ENCODE measurements around the gene DBX2.
"Not testable (repeated sequence)": the region's sequence is repeated elsewhere in the genome, so short reads cannot be mapped to it uniquely, and the experiment has no call there.

Gene DBX2

DNA sequence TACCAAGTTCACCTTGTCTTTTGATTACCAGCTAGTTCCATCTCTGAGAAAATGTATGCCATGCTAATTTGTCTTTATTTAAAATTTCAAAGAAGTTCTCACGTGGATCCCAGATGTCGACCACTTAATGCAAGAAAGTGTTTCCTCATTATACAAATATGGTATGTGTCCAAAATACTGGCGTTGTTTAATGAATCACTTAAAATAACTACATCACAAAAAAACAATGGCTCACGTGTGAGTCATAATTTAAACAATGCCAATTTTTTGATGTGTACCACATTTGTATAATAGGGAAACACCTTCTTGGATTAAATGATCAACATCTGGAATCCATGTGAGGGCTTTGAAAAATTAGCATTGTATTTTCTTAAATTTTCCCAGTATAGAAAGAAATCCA is 40.8 kb downstream of the DBX2 start:
- TF ChIP-seq, protein P1, sequence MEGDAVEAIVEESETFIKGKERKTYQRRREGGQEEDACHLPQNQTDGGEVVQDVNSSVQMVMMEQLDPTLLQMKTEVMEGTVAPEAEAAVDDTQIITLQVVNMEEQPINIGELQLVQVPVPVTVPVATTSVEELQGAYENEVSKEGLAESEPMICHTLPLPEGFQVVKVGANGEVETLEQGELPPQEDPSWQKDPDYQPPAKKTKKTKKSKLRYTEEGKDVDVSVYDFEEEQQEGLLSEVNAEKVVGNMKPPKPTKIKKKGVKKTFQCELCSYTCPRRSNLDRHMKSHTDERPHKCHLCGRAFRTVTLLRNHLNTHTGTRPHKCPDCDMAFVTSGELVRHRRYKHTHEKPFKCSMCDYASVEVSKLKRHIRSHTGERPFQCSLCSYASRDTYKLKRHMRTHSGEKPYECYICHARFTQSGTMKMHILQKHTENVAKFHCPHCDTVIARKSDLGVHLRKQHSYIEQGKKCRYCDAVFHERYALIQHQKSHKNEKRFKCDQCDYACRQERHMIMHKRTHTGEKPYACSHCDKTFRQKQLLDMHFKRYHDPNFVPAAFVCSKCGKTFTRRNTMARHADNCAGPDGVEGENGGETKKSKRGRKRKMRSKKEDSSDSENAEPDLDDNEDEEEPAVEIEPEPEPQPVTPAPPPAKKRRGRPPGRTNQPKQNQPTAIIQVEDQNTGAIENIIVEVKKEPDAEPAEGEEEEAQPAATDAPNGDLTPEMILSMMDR (IDR thresholded peaks at IDR 0.05; ENCODE audit: low read depth, low read length): no peak
- no peak for DNase-seq (ENCODE audit: extremely low read depth, low read depth)

DNA sequence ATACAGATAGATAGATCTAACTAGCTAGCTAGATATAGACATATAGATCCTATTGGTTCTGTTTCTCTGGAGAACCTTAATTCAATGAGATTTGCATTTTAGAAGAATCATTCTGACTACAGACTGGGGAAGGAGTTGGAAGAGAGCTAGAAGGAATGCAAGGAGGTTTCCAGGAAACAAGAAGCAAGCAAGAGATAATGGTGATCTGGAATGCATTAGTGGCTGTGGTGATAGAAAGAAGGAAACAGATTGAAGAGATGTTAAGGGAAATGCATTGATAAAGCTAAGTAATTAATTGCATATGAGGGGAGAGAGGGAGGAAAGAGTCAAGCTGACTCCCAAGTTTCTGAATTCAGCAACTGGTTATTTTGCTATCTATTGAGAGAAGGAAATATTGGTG is 42.7 kb downstream of the DBX2 start:
- TF ChIP-seq, protein P1 (IDR thresholded peaks at IDR 0.05; ENCODE audit: low read depth, low read length): no peak
- no peak for DNase-seq (ENCODE audit: extremely low read depth, low read depth)

DNA sequence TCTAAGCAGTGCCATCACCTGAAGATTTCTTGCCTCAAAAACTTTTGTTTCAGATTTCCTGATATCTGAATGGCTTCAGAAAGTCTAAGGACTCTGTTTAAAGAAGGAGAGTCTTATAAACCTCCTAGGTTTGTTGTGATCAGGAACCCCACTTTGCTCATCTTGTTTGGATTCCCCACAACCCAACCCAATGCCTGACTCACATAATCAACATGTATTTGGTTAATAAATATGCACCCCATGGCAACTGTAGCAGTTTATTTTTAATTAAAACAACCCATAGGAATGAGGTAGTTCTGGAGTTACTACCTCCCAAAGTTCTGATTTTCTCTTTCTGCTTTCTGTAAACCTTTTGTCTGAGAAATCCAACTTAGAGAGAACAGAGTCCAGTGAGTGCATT is 51.5 kb downstream of the DBX2 start:
- no peak for DNase-seq (ENCODE audit: extremely low read depth, low read depth)
- TF ChIP-seq, protein P1 (IDR thresholded peaks at IDR 0.05; ENCODE audit: low read depth, low read length): no peak

DNA sequence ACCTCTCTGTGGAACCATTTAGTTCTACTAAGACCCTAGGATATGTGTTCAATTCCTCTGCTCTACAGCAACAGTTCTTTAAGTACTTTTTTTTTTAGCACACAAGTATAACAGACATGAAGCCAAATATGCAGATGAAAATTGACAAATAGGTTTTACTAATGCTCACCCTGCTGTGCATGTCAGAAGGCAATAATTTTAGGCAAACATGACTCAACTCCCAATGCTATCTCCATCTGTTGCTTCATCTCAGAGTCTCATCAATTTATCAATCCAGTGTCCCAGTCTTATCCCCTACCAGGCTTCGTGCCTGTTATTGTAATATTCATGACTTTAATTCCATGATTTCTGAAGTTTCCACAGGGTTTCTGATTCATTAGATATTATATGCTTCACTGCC is 57.7 kb downstream of the DBX2 start:
- no peak for DNase-seq (ENCODE audit: extremely low read depth, low read depth)
- TF ChIP-seq, protein P1 (IDR thresholded peaks at IDR 0.05; ENCODE audit: low read depth, low read length): no peak

DNA sequence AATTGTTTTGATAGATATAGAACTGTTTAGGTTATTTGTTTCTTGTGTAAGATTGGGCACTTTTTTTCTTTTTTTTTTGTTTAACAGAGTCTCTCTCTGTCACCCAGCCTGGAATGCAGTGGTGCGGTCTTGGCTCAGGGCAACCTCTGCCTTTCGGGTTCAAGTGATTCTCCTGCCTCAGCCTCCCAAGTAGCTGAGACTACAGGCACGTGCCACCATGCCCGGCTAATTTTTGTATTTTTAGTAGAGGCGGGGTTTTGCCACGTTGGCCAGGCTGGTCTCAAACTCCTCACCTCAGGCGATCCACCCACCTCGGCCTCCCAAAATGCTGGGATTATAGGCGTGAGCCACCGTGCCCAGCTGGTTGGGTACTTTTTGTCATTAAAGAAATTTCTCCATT is 66.0 kb downstream of the DBX2 start:
- DNase-seq (ENCODE audit: extremely low read depth, low read depth): not testable (repeated sequence)

DNA sequence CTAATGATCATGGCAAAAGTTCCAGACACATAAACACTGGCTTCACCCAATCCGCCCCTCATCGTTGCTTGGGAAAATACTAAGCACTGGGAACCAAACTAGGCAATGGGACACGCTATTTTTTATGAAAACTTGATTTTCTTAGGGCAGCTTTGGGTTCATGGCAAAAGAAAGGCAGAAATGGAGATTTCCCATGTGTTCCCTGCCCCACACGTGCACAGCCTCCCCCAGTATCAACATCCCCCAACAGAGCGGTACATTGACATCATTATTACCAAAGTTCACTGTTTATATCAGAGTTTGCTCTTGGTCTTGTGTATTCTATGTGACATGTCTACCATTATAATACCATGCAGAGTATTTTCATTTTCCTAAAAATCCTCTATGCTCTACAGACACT is 71.0 kb downstream of the DBX2 start:
- DNase-seq (ENCODE audit: extremely low read depth, low read depth): no peak
- TF ChIP-seq, protein P1 (IDR thresholded peaks at IDR 0.05; ENCODE audit: low read depth, low read length): no peak

DNA sequence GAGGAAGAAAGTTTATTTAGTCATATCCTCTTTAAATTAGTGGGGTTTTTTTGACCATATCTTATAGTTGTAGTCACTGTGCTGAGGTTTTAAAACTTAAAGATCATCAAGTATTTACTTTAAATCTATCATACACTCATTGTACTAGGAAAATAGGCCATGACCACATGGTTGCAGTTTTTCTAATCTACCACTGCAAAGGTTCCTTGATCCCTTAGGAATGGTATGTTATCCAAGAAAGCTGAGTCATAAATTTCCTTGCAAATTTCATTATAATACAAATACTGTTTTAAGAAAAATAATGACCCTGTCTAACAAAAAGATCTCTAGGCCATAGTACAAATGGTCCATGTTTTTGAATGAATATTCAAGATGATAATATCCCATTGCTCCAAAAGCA is 74.7 kb downstream of the DBX2 start:
- no peak for DNase-seq (ENCODE audit: extremely low read depth, low read depth)
- TF ChIP-seq, protein P1 (IDR thresholded peaks at IDR 0.05; ENCODE audit: low read depth, low read length): no peak

DNA sequence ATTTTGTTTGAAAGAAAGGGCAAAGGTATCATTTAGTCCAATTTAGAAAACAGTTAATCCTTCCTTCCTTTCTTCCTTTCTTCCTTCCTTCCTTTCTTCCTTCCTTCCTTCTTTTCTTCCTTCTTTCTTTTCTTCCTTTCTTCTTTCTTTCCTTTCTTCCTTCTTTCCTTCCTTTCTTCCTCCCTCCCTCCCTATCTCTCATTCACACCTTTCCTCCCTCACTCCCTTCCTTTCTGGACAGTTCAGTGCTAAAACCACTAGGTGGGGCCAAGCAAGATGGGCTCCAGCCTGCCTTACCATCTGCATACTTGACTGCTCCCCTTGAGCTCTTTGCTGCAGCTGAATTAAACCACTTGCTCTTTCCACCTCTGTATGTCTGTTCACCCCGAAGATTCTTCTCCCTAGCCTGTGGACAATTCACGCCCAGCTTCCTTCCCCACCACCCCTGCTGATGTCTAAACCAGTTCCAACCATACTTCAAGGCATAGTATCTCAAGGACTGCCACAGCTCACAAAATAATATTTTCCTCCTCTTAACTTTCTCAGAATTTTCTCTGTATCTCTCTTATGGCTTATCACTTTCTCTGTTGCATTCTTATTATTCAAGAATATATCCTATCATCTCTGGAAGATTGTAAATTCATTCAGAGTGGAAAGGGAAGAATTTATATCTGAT is 78.0 kb downstream of the DBX2 start:
- no peak for DNase-seq (ENCODE audit: extremely low read depth, low read depth)
- TF ChIP-seq, protein P1 (IDR thresholded peaks at IDR 0.05; ENCODE audit: low read depth, low read length): peak; percentile 29
